ENCODE data around the gene MT1H.

The MT1H gene

GRCh38 chr16:56681939-56682702 lies 12.5 kb downstream of the MT1H start, which contains the start of gene MT1X:
MT1X (plus strand) TSS chr16:56682470; CDS start chr16:56682541, 71 bp downstream.
- TF ChIP-seq CTCF (IDR thresholded peaks at IDR 0.05; ENCODE audit: low read depth, low read length), result no peak
- Histone ChIP-seq H3K36me3 (no peaks in the 10 kb centered on the region), H3K4me1 (no peaks in the 10 kb centered on the region), H3K9me3 (no peaks in the 10 kb centered on the region), H3K27me3 (no peaks in the 10 kb centered on the region), H3K4me3 (ENCODE audit: low read depth, low read length) (peak within 1 kb of the TSS; percentile 73)
- DNase-seq, result peak; percentile 87

DNA sequence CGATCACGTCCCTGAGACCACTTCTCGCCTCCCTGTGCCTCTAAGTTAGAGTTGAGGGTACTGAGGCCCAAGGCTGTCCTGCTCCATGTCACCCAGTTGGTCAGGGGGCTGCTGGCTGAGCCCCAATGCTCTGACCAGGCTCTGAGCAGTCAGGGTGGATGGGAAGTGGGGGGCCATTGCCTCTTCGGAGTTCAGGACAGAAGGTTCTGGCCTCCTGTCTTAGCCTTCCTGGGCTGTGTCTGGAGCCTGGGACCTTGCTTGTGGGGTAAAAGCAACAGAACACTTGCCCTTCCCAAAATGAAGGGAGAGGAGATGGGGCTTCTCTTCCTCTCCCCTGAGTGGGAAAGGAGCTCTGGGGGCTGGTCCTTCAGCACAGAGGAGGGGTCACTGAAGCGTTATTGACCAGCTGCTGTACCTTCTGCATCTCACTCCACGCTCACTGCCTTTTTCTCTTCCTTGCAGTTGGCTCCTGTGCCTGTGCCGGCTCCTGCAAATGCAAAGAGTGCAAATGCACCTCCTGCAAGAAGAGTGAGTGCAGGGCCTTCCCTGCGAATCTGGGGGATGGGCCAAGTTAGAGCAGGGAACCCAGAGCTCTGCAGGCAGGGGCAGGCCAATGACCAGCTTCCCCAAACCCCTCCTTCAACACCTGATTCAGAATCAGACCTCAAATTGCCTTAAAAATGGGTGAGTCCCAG lies 13.2 kb downstream of the MT1H start:
- Histone ChIP-seq H3K27me3 (no peaks in the 10 kb centered on the region), H3K4me3 (ENCODE audit: low read depth, low read length) (peak overlapping the region; percentile 73), H3K36me3 (no peaks in the 10 kb centered on the region), H3K9me3 (no peaks in the 10 kb centered on the region), H3K4me1 (no peaks in the 10 kb centered on the region)
- TF ChIP-seq CTCF (IDR thresholded peaks at IDR 0.05; ENCODE audit: low read depth, low read length), result no peak
- DNase-seq, result no peak

DNA sequence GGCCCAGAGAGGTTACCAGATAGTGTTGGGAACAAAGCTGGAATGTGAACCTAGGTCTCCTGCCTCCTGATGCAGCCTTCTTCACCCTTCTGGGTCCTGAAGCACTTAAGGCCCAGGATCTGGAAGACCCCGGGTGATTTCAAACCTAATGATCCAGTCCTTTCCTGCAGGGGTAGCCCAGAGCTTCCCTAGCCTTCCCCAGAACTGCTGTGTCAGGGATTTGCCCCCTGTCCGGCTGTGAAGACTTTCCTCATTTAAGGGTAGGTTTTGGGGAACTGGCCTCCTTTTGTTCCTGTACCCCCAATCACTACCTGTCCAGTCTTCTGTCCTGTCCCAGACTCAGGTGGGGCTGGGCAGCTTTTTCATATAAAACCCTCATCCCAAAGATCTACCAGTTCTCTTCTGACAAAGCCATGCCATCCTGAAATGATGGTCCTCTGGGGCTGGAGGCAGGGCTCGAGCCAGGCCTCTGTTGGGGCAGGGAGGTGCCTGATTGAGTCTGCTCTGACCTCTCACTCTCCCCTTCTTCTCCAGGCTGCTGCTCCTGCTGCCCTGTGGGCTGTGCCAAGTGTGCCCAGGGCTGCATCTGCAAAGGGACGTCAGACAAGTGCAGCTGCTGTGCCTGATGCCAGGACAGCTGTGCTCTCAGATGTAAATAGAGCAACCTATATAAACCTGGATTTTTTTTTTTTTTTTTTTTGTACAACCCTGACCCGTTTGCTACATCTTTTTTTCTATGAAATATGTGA lies 14.0 kb downstream of the MT1H start:
- no peak for TF ChIP-seq CTCF (IDR thresholded peaks at IDR 0.05; ENCODE audit: low read depth, low read length)
- no peaks in the 10 kb centered on the region for H3K27me3 ChIP-seq

DNA sequence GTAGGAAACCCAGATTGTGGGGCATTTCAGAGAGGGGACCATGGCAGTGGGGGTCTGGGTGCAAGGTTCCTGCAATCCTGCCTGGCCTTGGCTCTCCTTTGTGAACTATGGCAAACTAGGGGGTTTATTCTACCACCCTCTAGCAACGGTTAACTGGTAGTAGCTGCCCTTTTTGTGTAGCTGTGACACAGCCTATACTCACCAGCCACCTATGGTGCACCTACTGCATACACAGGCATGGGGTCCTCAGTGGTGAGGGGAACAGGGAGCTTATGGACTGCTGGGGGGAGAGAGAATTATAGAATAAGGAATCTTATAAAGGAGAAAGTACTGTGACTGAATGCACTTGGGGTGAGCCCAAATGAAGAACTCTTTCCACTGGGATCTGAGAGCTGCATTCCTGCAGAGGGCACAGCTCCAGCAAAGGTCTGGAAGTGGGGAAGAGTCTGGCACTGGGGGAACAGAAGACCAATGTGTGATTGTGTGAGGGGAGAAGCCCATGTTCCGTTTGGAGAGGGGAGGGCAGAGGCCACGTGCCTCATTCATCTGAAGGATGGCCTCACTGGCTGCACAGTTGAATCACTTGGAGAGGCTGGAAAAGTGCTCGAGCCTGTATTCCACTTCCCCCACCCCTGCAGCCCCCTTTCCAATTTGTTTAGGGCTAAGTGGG lies 14.8 kb downstream of the MT1H start:
- no peaks in the 10 kb centered on the region for H3K9me3 ChIP-seq
- DNase-seq, result no peak
- H3K4me3 ChIP-seq (ENCODE audit: low read depth, low read length), result no peak overlapping the region
- no peak for TF ChIP-seq CTCF (IDR thresholded peaks at IDR 0.05; ENCODE audit: low read depth, low read length)
- no peaks in the 10 kb centered on the region for H3K36me3 ChIP-seq
- no peaks in the 10 kb centered on the region for H3K4me1 ChIP-seq
- no peaks in the 10 kb centered on the region for H3K27me3 ChIP-seq

More for the DNA sequence above, 14.0 kb downstream of the MT1H start:
- H3K4me1 ChIP-seq, result no peaks in the 10 kb centered on the region
- no peak for DNase-seq
- H3K9me3 ChIP-seq, result no peaks in the 10 kb centered on the region
- no peaks in the 10 kb centered on the region for H3K36me3 ChIP-seq
- H3K4me3 ChIP-seq (ENCODE audit: low read depth, low read length), result no peak overlapping the region

GRCh38 chr16:56684926-56685590 lies 15.4 kb downstream of the MT1H start:
- no peaks in the 10 kb centered on the region for H3K4me1 ChIP-seq
- no peak for TF ChIP-seq CTCF (IDR thresholded peaks at IDR 0.05; ENCODE audit: low read depth, low read length)
- DNase-seq, result no peak
- H3K36me3 ChIP-seq, result no peaks in the 10 kb centered on the region
- no peaks in the 10 kb centered on the region for H3K27me3 ChIP-seq
- H3K4me3 ChIP-seq (ENCODE audit: low read depth, low read length), result no peak overlapping the region
- no peaks in the 10 kb centered on the region for H3K9me3 ChIP-seq
